Common myeloid progenitor, CD34-positive (primary cell): ENCODE results near the gene ZCCHC24.

ENCODE experiments used
- CTCF ChIA-PET: fragments of 350-600 bp; sonication (Branson Sonifier 250); formaldehyde crosslinking; loops from one replicate; lab custom pipeline; 2021; ENCODE audit warnings: antibody characterized with exemption; lab: Charles Lee
- POLR2A ChIA-PET: fragments of 350-600 bp; sonication (Branson Sonifier 250); formaldehyde crosslinking; loops from one replicate; lab custom pipeline; 2021; ENCODE audit warnings: antibody characterized with exemption; lab: Charles Lee
- DNase-seq, 3 donors: peaks; one replicate each; pipeline versions ENCODE4 v3.0.0 to v3.0.0-alpha.2; 2013
- H3K27ac ChIP-seq, 2 experiments: 1 replicate in 1 of 2; 2 replicates in 1 of 2; pipeline ENCODE4 v1.7.0; 2013; ENCODE audit warnings: inconsistent platforms in 2 of 2, low read length in 2 of 2, mild to moderate bottlenecking in 2 of 2, low read depth in 1 of 2, moderate library complexity in 1 of 2; ENCODE audit not compliant: severe bottlenecking in 2 of 2, insufficient read depth in 1 of 2, poor library complexity in 1 of 2
- H3K27me3 ChIP-seq, 5 experiments: replicated peaks in 2 of 5; 1 replicate in 3 of 5; 2 replicates in 2 of 5; pipeline versions ENCODE4 v1.6.1 to v1.7.0; 2013; ENCODE audit warnings: low read length in 4 of 5, mild to moderate bottlenecking in 2 of 5, moderate library complexity in 2 of 5, inconsistent platforms in 1 of 5; ENCODE audit not compliant: insufficient read depth in 5 of 5, control insufficient read depth in 4 of 5
- H3K36me3 ChIP-seq, 4 experiments: 1 replicate in 2 of 4; 2 replicates in 2 of 4; pipeline versions ENCODE4 v1.6.1 to v1.7.0; 2013; ENCODE audit warnings: low read length in 3 of 4, control low read depth in 1 of 4, mild to moderate bottlenecking in 1 of 4; ENCODE audit not compliant: control insufficient read depth in 4 of 4, insufficient read depth in 4 of 4
- H3K4me1 ChIP-seq, 4 experiments: 1 replicate in 3 of 4; 2 replicates in 1 of 4; pipeline versions ENCODE4 v1.6.1 to v1.7.1; 2013; ENCODE audit warnings: low read length in 3 of 4, mild to moderate bottlenecking in 3 of 4, control low read depth in 1 of 4, inconsistent platforms in 1 of 4, moderate library complexity in 1 of 4; ENCODE audit not compliant: control insufficient read depth in 4 of 4, insufficient read depth in 4 of 4; ENCODE audit errors: control extremely low read depth in 1 of 4
- H3K4me3 ChIP-seq, 7 experiments: 1 replicate in 4 of 7; 2 replicates in 3 of 7; pipeline versions ENCODE4 v1.5.1 to v1.7.0; 2013; ENCODE audit warnings: mild to moderate bottlenecking in 7 of 7, low read length in 6 of 7, moderate library complexity in 6 of 7, inconsistent platforms in 2 of 7, low read depth in 2 of 7, control low read depth in 1 of 7; ENCODE audit not compliant: insufficient read depth in 4 of 7, control insufficient read depth in 1 of 7; ENCODE audit errors: extremely low read depth in 1 of 7
- H3K9me3 ChIP-seq, 5 experiments: 1 replicate in 4 of 5; 2 replicates in 1 of 5; pipeline versions ENCODE4 v1.6.1 to v1.7.1; 2013; ENCODE audit warnings: low read length in 4 of 5, mild to moderate bottlenecking in 2 of 5, inconsistent platforms in 1 of 5, low read depth in 1 of 5, moderate library complexity in 1 of 5; ENCODE audit not compliant: control insufficient read depth in 4 of 5, insufficient read depth in 2 of 5; ENCODE audit errors: control extremely low read depth in 1 of 5
- WGBS: methylation state at CpG from one replicate; pipeline ENCODE4 v1.1.5; 2013; ENCODE audit not compliant: insufficient coverage; 5-methylcytosine and 5-hydroxymethylcytosine counted together

ZCCHC24 gene

GRCh38 chr10:79360499-79361342 lies 84.7 kb downstream of the ZCCHC24 start:
- CTCF ChIA-PET = interaction anchor here (1.0 to 3.2 kb wide), 4 partner anchors 10 to 115 kb away, joined by 3 to 14 read pairs (median 4); no protein-coding TSS in a partner anchor
- H3K9me3 ChIP-seq = no peaks in the 10 kb centered on the region
- POLR2A ChIA-PET = no interaction called here
- no peak for DNase-seq
- 100% methylated on average over 3 of the region's 5 CpGs for WGBS
- H3K27me3 ChIP-seq = no peaks in the 10 kb centered on the region
- no peak overlapping the region for H3K27ac ChIP-seq
- H3K4me1 ChIP-seq = peaks cover 0 to 19% (median 13%) of the 10 kb centered on the region in 4 experiments
- peaks cover 0 to 7% (median 0%) of the 10 kb centered on the region in 4 experiments for H3K36me3 ChIP-seq
- no peak overlapping the region for H3K4me3 ChIP-seq

GRCh38 chr10:79359816-79360498 lies 85.5 kb downstream of the ZCCHC24 start:
- peaks cover 2 to 26% (median 16%) of the 10 kb centered on the region in 4 experiments for H3K4me1 ChIP-seq
- no peak for DNase-seq
- no peak overlapping the region for H3K27ac ChIP-seq
- no peaks in the 10 kb centered on the region for H3K27me3 ChIP-seq
- CTCF ChIA-PET = interaction anchor here (1.0 to 3.2 kb wide), 4 partner anchors 12 to 116 kb away, joined by 3 to 14 read pairs (median 4); no protein-coding TSS in a partner anchor
- H3K36me3 ChIP-seq = peaks cover 0 to 15% (median 2%) of the 10 kb centered on the region in 4 experiments
- no peaks in the 10 kb centered on the region for H3K9me3 ChIP-seq
- WGBS = 100% methylated on average over 5 of the region's 6 CpGs
- POLR2A ChIA-PET = no interaction called here
- H3K4me3 ChIP-seq = no peak overlapping the region

GRCh38 chr10:79358811-79359210 lies 86.6 kb downstream of the ZCCHC24 start:
- peaks cover 7 to 38% (median 16%) of the 10 kb centered on the region in 4 experiments for H3K4me1 ChIP-seq
- ChIA-PET CTCF (interaction anchor here (0.8 to 3.2 kb wide), 7 partner anchors 10 to 113 kb away, joined by 3 to 14 read pairs (median 4); no protein-coding TSS in a partner anchor), POLR2A (no interaction called here)
- no peak overlapping the region for H3K4me3 ChIP-seq
- H3K27me3 ChIP-seq = no peaks in the 10 kb centered on the region
- 96% methylated on average over 5 of the region's 5 CpGs for WGBS
- no peak overlapping the region for H3K27ac ChIP-seq
- H3K36me3 ChIP-seq = peaks cover 2 to 26% (median 13%) of the 10 kb centered on the region in 4 experiments
- no peak for DNase-seq
- no peaks in the 10 kb centered on the region for H3K9me3 ChIP-seq

GRCh38 chr10:79357180-79357579 lies 88.2 kb downstream of the ZCCHC24 start:
- no peak overlapping the region for H3K27ac ChIP-seq
- peaks cover 9 to 54% (median 17%) of the 10 kb centered on the region in 4 experiments for H3K4me1 ChIP-seq
- no peak for DNase-seq
- WGBS = 93% methylated on average over 9 of the region's 9 CpGs
- H3K27me3 ChIP-seq = no peaks in the 10 kb centered on the region
- ChIA-PET POLR2A (no interaction called here), CTCF (interaction anchor here (0.7 to 1.7 kb wide), 4 partner anchors 10 to 690 kb away, joined by 3 to 5 read pairs (median 4); partner anchors contain the start of gene PPIF)
- H3K9me3 ChIP-seq = no peaks in the 10 kb centered on the region
- peaks cover 5 to 42% (median 29%) of the 10 kb centered on the region in 4 experiments for H3K36me3 ChIP-seq
- no peak overlapping the region for H3K4me3 ChIP-seq

- peak overlapping the region in 1 of 7 experiments; percentile 2 for H3K4me3 ChIP-seq
- H3K27me3 ChIP-seq = no peaks in the 10 kb centered on the region
- 36% methylated on average over 2 of the region's 5 CpGs for WGBS
- no peak overlapping the region for H3K27ac ChIP-seq
- CTCF ChIA-PET = interaction anchor here (1.2 to 1.6 kb wide), 3 partner anchors 9 to 18 kb away, joined by 4 to 8 read pairs (median 5); partner anchors contain the start of gene PPIF
- POLR2A ChIA-PET = no interaction called here
- no peaks in the 10 kb centered on the region for H3K9me3 ChIP-seq
- H3K4me1 ChIP-seq = peaks cover 9 to 57% (median 12%) of the 10 kb centered on the region in 4 experiments
- H3K36me3 ChIP-seq = peaks cover 5 to 53% (median 39%) of the 10 kb centered on the region in 4 experiments
- peak; percentile 57 to 89 (median 85) for DNase-seq
Observed at GRCh38 chr10:79356104-79356503, 89.3 kb downstream of the ZCCHC24 start.

- no peak for DNase-seq
- peaks cover 5 to 59% (median 43%) of the 10 kb centered on the region in 4 experiments for H3K36me3 ChIP-seq
- H3K27me3 ChIP-seq = no peaks in the 10 kb centered on the region
- peaks cover 9 to 62% (median 12%) of the 10 kb centered on the region in 4 experiments for H3K4me1 ChIP-seq
- WGBS = 95% methylated on average over 6 of the region's 6 CpGs
- H3K27ac ChIP-seq = no peak overlapping the region
- H3K9me3 ChIP-seq = no peaks in the 10 kb centered on the region
- CTCF ChIA-PET = interaction anchor here (1.2 to 1.6 kb wide), 2 partner anchors 11 to 18 kb away, joined by 4 to 8 read pairs; no protein-coding TSS in a partner anchor
- POLR2A ChIA-PET = interaction anchor here (0.6 kb wide), 1 partner anchor 1310 kb away, joined by 4 read pairs; no protein-coding TSS in a partner anchor
- H3K4me3 ChIP-seq = peak overlapping the region in 1 of 7 experiments; percentile 2
Observed at GRCh38 chr10:79355420-79356017, 89.9 kb downstream of the ZCCHC24 start.
